Osteoblast (primary cell): ENCODE results near the gene MRPL27. TPM values are rescaled to one million over a fixed set of nuclear protein-coding genes. Genes with fewer than 3 reads are reported as not detected.
A peak's percentile ranks its signal among the peaks of the same experiment; 100 is the strongest.

Experiments
- DNase-seq: peaks from one replicate; pipeline ENCODE4 v3.0.0; 2011; ENCODE audit warnings: low spot score, mixed read lengths; ENCODE audit not compliant: insufficient read length; ENCODE audit errors: missing footprints
- H2AFZ ChIP-seq: 2 replicates; pipeline ENCODE4 v1.6.0; 2011; ENCODE audit warnings: mild to moderate bottlenecking, low read length
- H3K27ac ChIP-seq: 2 replicates; pipeline ENCODE4 v1.5.1; 2011; ENCODE audit warnings: mild to moderate bottlenecking, low read depth, low read length, moderate library complexity
- H3K27me3 ChIP-seq: 2 replicates; pipeline ENCODE4 v1.6.0; 2012; ENCODE audit warnings: mild to moderate bottlenecking, control low read depth, inconsistent platforms, low read length, moderate library complexity; ENCODE audit not compliant: insufficient read depth
- H3K36me3 ChIP-seq: 2 replicates; pipeline ENCODE4 v1.5.1; 2011; ENCODE audit warnings: mild to moderate bottlenecking, low read length, control low read depth, moderate library complexity; ENCODE audit not compliant: insufficient read depth
- H3K4me1 ChIP-seq: 2 replicates; pipeline ENCODE4 v1.5.1; 2011; ENCODE audit warnings: mild to moderate bottlenecking, low read length, control low read depth, moderate library complexity; ENCODE audit not compliant: insufficient read depth
- H3K4me2 ChIP-seq: 2 replicates; pipeline ENCODE4 v1.6.0; 2011; ENCODE audit warnings: mild to moderate bottlenecking, low read length; ENCODE audit not compliant: insufficient read depth
- H3K4me3 ChIP-seq: fragments of 200-600 bp; sonication (generic); 3 replicates; pipeline ENCODE4 v1.5.1; 2012; ENCODE audit warnings: mild to moderate bottlenecking, low read length, inconsistent platforms; ENCODE audit not compliant: insufficient read depth
- H3K79me2 ChIP-seq: 2 replicates; pipeline ENCODE4 v1.6.0; 2012; ENCODE audit warnings: mild to moderate bottlenecking, low read length, control low read depth, inconsistent platforms; ENCODE audit not compliant: insufficient read depth
- H3K9me3 ChIP-seq: 2 replicates; pipeline ENCODE4 v1.5.1; 2011; ENCODE audit warnings: low read depth, low read length, control low read depth
- H4K20me1 ChIP-seq: 2 replicates; pipeline ENCODE4 v1.6.0; 2012; ENCODE audit warnings: mild to moderate bottlenecking, low read length, control low read depth; ENCODE audit not compliant: insufficient read depth
- total RNA-seq: library from RNA; depleted of rRNA; stranded (reverse); fragments of >200 nt; gene quantifications from 2 replicates; pipeline ENCODE4 v1.2.3, GENCODE V29; 2012
- TF ChIP-seq, protein P1 (sequence below): IDR thresholded peaks from 2 replicates; pipeline ENCODE4 v1.5.1; 2011; ENCODE audit warnings: mild to moderate bottlenecking, low read depth, low read length, moderate library complexity; ENCODE audit errors: extremely low read depth

Gene MRPL27
- total RNA-seq, 1 donor = 55.7 TPM

DNA sequence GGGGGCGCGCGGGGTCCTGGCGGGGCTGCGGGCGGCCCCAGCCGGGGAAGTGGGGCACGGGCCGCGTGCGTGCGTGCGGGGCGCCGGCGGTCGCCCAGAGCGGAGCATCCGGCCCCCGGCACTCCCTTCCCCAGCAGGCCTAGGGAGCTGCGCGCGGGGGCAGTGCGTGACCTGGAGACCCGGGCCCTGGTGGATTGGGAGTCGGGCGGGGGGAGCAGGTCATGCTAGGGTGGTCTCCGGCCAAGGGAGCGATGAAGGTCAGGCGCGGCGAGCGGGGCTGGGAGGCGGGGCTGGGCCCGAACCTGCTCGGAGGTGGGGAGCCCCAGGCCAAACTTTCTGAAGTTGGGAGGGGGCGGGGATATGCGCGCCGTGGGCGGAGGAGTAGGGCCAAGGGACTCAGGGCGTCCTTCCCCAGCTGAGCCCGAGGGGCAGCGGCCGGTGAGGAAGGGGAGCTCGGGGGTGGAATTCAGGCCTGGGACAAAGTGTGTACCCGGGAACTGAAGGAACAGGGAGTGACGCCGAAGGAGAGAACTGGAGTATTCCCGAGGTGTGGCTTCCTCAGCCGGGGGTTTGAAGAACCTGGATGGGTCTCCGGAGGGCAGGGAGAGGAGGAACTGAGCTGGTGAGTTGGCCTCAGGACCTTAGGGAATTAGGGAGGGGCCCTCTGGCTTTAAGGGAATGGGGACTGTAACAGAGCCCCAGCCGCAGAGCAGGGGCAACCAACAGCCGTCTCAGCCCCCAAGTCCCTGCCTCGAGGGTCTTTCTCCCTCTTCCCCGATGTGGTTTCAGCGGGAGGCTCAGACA is 26.5 kb downstream of the MRPL27 start:
- Histone ChIP-seq H3K9me3 (no peaks in the 10 kb centered on the region), H2AFZ (peak overlapping the region; percentile 65), H3K79me2 (peaks cover 49% of the 10 kb centered on the region), H3K4me3 (peak overlapping the region; percentile 90), H3K4me2 (peak overlapping the region; percentile 92), H3K27me3 (no peaks in the 10 kb centered on the region), H3K27ac (peak overlapping the region; percentile 70), H3K36me3 (no peaks in the 10 kb centered on the region), H3K4me1 (peaks cover 32% of the 10 kb centered on the region), H4K20me1 (peaks cover 31% of the 10 kb centered on the region)
- DNase-seq = peak; percentile 93
- TF ChIP-seq, protein P1, sequence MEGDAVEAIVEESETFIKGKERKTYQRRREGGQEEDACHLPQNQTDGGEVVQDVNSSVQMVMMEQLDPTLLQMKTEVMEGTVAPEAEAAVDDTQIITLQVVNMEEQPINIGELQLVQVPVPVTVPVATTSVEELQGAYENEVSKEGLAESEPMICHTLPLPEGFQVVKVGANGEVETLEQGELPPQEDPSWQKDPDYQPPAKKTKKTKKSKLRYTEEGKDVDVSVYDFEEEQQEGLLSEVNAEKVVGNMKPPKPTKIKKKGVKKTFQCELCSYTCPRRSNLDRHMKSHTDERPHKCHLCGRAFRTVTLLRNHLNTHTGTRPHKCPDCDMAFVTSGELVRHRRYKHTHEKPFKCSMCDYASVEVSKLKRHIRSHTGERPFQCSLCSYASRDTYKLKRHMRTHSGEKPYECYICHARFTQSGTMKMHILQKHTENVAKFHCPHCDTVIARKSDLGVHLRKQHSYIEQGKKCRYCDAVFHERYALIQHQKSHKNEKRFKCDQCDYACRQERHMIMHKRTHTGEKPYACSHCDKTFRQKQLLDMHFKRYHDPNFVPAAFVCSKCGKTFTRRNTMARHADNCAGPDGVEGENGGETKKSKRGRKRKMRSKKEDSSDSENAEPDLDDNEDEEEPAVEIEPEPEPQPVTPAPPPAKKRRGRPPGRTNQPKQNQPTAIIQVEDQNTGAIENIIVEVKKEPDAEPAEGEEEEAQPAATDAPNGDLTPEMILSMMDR = no peak

DNA sequence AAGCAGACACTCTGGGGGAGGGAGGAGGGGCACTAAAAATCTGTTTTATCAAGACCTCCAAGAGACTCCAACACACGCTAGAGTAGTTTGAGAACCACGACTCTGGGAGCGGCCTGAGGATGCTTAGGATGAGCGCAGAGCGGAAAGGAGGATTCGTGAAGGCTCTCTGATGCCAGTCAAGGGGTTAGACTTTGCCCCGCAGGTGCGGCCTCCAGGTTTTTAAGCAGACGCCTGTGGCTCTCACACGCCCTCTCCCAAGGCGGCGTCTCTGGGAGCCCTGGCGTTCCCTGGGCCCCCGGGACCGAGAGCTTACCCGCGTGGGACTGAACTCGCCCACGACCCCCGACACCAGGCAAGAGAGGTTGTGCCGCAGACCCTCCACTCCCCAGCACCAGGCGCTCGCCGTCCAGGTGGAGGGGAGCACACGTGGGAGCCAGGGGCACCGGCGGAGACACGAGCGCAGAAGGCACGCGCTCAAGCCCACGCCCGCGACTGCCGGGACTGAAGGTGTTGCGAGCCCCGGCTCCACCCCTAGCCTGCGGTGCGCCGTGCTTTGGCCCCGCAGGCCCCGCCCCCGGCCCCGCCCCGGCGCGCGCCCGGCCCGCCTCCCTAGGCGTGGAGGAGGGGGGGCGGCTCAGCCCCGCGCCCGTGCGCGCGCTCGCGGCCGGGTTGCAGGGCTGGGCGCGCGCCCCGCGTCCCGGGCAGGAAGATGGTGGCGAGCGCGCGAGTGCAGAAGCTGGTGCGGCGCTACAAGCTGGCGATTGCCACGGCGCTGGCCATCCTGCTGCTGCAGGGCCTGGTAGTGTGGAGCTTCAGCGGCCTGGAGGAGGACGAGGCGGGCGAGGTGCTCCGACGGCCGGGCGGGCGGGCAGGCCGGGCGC is 27.3 kb downstream of the MRPL27 start, which contains the start of gene XYLT2:
Gene XYLT2, plus strand, starts transcription at position 695 of the 881 bp plus-strand sequence. Its CDS starts 15 bp downstream, at position 710.
- H3K79me2 ChIP-seq = peaks cover 42% of the 10 kb centered on the region
- DNase-seq = peak; percentile 100
- peak within 1 kb of the TSS; percentile 90 for H3K4me3 ChIP-seq
- H3K27ac ChIP-seq = peak within 1 kb of the TSS; percentile 70
- H3K4me1 ChIP-seq = peaks cover 32% of the 10 kb centered on the region
- no peaks in the 10 kb centered on the region for H3K36me3 ChIP-seq
- peak within 1 kb of the TSS; percentile 92 for H2AFZ ChIP-seq
- TF ChIP-seq, protein P1 = no peak
- peak within 1 kb of the TSS; percentile 92 for H3K4me2 ChIP-seq
- no peaks in the 10 kb centered on the region for H3K9me3 ChIP-seq
- peaks cover 25% of the 10 kb centered on the region for H4K20me1 ChIP-seq
- no peaks in the 10 kb centered on the region for H3K27me3 ChIP-seq

DNA sequence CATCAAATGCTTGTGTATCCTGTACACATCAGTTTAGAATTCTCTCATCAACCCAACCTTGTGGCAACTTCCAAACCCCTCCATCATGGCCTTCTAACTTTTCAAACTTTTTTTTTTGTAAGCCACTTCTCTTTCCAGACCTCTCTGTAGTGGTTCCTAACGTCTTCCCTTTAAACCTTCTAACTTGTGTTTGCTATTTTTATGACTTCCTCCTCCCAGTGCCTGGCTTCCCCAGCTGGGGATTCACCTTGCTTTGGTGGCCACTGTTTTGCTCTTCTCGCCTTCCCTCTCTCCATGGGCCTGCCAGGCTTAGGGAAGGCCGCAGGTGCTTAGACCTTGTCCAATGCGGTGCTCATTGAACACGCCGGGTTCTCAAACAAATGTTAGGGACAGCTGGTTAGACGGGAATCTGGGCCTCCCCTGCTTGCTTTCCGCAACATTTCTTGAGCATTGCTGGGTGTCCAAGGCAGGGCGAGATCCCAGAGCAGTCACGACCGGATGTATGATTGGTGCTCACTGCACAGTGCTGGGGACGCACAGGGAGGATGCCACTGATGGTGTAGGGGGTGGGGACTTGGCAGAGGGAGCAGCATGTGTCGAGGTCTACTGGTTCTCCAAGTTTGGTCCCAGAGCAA is 28.1 kb downstream of the MRPL27 start:
- Histone ChIP-seq H3K9me3 (no peaks in the 10 kb centered on the region), H3K4me2 (no peak overlapping the region), H3K4me3 (no peak overlapping the region), H3K79me2 (peaks cover 37% of the 10 kb centered on the region), H3K27ac (no peak overlapping the region), H3K4me1 (peaks cover 32% of the 10 kb centered on the region), H3K36me3 (no peaks in the 10 kb centered on the region), H2AFZ (no peak overlapping the region), H4K20me1 (peaks cover 23% of the 10 kb centered on the region), H3K27me3 (no peaks in the 10 kb centered on the region)
- TF ChIP-seq, protein P1 = no peak
- peak; percentile 83 for DNase-seq
